ENCODE measurements around the gene BSN.

Gene BSN

GRCh38 chr3:49518016-49518415 is 36.3 kb upstream of the BSN start:
- DNase-seq (ENCODE audit: low read depth): no peak
- no peak overlapping the region for H3K4me3 ChIP-seq (ENCODE audit: control insufficient read depth, low read depth, low read length)
- no peak for TF ChIP-seq CTCF (IDR thresholded peaks at IDR 0.05; ENCODE audit: control insufficient read depth, insufficient read depth, low read depth, low read length, missing control alignments)

- no peak for DNase-seq (ENCODE audit: low read depth)
- no peak overlapping the region for H3K4me3 ChIP-seq (ENCODE audit: control insufficient read depth, low read depth, low read length)
- no peak for TF ChIP-seq CTCF (IDR thresholded peaks at IDR 0.05; ENCODE audit: control insufficient read depth, insufficient read depth, low read depth, low read length, missing control alignments)
Observed at GRCh38 chr3:49518441-49518840, 35.8 kb upstream of the BSN start.

GRCh38 chr3:49519296-49519695 is 35.0 kb upstream of the BSN start:
- no peak overlapping the region for H3K4me3 ChIP-seq (ENCODE audit: control insufficient read depth, low read depth, low read length)
- TF ChIP-seq CTCF (IDR thresholded peaks at IDR 0.05; ENCODE audit: control insufficient read depth, insufficient read depth, low read depth, low read length, missing control alignments): no peak
- no peak for DNase-seq (ENCODE audit: low read depth)

GRCh38 chr3:49519916-49520385 is 34.3 kb upstream of the BSN start:
- no peak overlapping the region for H3K4me3 ChIP-seq (ENCODE audit: control insufficient read depth, low read depth, low read length)
- no peak for TF ChIP-seq CTCF (IDR thresholded peaks at IDR 0.05; ENCODE audit: control insufficient read depth, insufficient read depth, low read depth, low read length, missing control alignments)
- DNase-seq (ENCODE audit: low read depth): no peak

GRCh38 chr3:49523756-49524747 is 30.2 kb upstream of the BSN start:
- no peak overlapping the region for H3K4me3 ChIP-seq (ENCODE audit: control insufficient read depth, low read depth, low read length)
- no peak for TF ChIP-seq CTCF (IDR thresholded peaks at IDR 0.05; ENCODE audit: control insufficient read depth, insufficient read depth, low read depth, low read length, missing control alignments)
- no peak for DNase-seq (ENCODE audit: low read depth)

GRCh38 chr3:49529567-49529966 is 24.7 kb upstream of the BSN start:
- no peak for DNase-seq (ENCODE audit: low read depth)
- no peak for TF ChIP-seq CTCF (IDR thresholded peaks at IDR 0.05; ENCODE audit: control insufficient read depth, insufficient read depth, low read depth, low read length, missing control alignments)

More at GRCh38 chr3:49529567-49529966, 24.7 kb upstream of the BSN start:
- no peak overlapping the region for H3K4me3 ChIP-seq (ENCODE audit: control insufficient read depth, low read depth, low read length)

Data from AG09309 (cell line).